SKM-1 (cell line): Measurements from ENCODE around the gene CEP76.
"Not testable (repeated sequence)": the region's sequence is repeated elsewhere in the genome, so short reads cannot be mapped to it uniquely, and the experiment has no call there.

ENCODE experiments used
- DNase-seq: peaks from one replicate; lab custom pipeline; 2025; ENCODE audit not compliant: unreplicated experiment; lab: John Stamatoyannopoulos, UW

Gene CEP76

DNA sequence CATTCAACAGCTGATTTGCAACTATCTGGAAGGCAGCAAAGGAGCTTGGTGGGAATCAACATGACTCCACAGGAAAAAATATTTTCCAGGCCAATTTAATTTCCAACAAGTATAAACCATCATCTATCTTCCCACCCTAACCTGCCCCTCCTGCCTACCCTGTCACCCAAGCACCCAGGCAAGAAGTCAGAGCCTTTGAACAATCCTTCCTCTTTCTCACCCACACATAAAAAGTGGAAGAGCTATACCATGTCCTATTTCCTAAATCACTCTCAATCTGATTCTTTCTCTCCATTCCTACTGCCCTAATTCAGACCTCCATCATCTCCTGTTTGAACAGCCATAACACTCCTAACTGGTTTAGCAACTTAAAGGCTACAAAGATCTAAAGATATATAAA is 57.3 kb downstream of the CEP76 start:
- no peak for DNase-seq

DNA sequence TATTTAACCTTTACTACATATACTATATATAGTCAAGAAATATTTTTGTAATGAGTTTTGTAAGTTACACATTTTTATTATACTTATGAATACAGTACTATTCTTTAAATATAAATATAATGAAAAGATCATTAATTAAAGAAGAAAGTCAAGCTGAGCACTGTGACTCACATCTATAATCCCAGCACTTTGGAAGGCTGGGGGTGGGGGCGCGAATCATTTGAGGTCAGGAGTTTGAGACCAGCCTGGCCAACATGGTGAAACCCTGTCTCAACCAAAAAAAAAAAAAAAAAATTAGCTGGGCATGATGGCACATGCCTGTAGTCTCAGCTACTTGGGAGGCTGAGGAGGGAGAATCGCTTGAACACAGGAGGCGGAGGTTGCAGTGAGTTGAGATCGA is 58.8 kb downstream of the CEP76 start:
- DNase-seq = not testable (repeated sequence)

DNA sequence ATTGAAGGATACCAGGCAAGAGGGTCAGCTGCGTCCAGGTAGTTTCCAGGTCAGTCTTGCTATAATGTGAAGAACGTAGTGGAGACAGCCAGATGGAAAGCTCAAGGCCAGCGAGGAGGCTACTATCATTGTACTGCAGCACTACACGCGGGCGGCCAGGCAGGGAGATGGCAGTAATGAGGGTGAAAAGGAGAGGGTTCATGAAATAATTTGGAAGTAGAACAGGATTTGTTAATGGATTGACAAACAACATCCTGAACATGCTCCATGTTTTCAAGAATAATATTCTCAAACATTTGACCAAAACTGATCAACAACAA is 61.7 kb downstream of the CEP76 start:
- DNase-seq = no peak

DNA sequence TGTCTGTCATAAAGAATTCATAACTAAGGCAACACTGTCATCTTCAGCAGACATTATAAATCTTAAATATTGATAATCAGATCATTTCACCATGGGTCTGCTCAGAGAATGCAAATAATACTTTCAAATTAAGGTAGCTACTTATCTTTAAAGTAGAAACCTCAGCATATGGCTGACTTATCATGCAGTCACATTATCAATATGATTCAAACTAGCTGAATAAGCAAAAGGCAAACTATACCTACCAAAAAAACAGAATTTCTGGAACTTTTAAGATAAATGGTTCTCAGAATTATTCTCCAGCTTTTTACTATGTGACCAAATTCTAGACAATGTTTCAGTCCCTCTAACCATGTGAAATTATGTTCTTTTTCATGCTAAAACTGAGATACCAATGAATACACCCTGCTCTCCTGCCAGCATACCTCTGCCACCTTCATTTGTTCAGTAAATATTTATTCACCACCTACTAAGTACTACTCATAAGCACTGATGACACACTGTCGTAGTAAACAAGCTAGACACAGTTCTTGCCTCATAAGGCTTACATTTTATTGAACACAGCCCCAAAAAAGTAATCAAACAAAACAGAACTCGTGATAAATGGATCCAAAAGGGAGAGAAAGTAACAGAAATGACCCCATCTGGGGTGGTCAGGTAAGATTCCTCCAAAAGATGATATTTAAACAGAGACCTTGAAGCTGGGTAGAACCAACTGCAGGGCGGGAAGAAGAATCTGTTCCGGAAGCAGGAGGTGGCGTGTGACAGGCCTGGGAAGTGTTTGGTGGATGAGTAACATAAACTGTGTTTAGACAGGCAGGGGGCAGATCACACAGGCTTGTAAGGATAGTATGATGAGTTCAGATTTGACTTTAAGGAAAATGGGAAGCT is 62.3 kb downstream of the CEP76 start:
- no peak for DNase-seq

DNA sequence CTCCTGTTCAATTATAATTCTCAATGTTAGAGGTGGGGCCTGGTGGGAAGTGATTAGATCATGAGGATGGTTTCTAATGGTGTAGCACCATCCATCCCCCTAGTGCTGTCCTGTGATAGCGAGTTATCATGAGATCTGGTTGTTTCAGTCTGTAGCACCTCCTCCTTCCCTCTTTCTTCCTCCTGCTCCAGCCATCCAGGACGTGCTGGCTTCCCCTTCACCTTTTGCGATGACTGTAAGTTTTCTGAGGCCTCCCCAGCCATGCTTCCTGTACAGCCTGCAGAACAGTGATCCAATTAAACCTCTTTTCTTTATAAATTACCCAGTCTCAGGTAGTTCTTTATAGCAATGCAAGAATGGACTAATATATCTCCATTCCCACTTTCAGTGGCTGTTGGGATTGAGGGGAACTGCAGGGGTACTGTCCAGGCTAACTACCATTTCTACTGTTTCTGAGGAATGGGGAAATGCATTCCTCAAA is 63.8 kb downstream of the CEP76 start:
- no peak for DNase-seq

DNA sequence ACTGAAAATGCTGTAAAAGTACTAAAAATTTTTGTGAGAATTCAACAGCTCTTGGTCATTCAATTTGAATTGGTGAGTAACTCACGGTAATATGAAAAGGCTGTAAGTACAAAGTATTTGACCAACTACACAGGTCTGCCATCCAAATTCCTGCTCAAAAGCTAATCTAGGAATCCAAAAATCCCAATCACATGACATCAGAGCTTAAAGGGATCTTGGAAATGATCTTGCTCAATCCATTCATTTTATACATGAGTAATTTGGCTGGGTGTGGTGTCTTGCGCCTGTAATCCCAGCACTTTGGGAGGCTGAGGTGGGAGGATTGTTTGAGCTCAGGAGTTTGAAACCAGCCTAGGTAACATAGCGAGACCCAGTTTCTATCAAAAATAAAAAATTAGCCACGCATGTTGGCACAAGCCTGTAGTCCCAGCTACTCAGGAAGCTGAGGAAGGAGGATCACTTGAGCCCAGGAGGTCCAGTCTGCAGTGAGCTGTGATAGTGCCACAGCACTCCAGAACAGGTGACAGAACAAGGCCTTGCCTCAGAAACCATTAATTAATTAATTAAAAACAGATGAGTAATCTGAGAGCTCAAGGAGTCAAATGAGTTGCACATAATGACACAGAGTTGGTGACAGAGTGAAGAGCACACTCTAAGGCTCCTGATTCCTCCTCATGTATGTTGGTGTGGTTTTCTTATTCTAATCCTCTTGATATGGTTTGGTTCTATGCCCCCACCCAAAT is 64.5 kb downstream of the CEP76 start:
- no peak for DNase-seq

DNA sequence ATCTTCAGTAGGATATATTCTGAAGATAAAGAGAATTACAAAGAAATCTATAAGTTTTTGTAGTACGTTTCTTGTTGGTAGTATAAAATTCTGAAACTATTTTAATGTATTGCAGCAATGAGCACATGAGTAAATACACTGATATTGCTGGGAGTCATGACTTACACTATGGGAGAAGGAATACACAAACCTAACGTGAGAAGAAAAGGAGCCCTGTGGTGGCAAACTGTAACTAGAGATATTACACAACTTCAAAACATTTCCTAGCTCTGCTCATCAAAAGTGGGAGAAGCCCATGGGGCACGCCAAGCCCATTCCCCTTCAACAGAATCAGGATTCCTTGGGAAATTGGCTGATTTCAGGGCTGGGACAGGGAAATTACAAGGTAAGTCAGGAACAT is 65.1 kb downstream of the CEP76 start:
- no peak for DNase-seq

DNA sequence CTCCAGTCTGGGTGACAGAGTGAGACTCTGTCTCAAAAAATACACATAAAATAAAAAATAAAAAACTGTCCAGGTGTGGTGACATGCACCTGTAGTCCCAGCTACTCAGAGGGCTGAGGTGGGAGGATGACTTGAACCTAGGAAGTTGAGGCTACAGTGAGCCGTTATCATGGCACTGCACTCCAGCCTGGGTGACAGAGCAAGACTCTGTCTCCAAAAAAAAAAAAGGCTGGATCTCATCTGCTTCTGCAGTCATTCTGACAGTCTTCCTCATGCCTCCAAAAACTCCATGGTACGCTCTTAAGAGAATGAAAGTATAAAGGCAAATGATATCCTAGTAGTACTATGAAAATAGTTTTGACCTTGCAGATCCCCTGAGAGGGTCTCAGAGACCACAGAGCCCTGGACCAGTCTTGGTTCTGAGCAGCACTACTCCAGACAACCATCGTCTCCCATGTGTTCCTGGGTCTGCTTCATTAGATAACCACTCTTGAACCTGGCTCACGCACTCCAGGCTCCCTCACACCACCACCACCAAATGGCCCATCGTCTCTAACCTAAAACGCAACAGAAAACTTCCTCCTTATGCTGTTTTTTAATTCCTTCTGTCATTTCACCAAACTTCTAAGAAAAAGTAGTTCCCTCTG is 70.6 kb downstream of the CEP76 start:
- DNase-seq = no peak

DNA sequence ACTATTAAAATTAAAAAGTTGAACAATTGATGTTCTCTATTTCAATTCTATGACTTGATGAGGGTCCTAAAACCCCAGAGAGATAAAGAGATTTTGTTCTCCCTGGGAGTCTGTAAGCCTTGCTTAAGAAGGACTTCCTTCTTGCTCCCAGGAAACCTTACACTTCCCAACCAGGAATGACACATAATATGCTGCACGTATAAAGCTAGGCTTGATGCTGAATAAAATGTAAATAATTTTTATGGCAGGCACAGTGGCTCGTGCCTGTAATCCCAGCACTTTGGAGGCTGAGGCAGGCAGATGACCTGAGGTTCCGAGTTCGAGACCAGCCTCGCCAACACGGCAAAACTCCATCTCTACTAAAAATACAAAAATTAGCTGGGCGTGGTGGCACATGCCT is 72.4 kb downstream of the CEP76 start:
- no peak for DNase-seq

DNA sequence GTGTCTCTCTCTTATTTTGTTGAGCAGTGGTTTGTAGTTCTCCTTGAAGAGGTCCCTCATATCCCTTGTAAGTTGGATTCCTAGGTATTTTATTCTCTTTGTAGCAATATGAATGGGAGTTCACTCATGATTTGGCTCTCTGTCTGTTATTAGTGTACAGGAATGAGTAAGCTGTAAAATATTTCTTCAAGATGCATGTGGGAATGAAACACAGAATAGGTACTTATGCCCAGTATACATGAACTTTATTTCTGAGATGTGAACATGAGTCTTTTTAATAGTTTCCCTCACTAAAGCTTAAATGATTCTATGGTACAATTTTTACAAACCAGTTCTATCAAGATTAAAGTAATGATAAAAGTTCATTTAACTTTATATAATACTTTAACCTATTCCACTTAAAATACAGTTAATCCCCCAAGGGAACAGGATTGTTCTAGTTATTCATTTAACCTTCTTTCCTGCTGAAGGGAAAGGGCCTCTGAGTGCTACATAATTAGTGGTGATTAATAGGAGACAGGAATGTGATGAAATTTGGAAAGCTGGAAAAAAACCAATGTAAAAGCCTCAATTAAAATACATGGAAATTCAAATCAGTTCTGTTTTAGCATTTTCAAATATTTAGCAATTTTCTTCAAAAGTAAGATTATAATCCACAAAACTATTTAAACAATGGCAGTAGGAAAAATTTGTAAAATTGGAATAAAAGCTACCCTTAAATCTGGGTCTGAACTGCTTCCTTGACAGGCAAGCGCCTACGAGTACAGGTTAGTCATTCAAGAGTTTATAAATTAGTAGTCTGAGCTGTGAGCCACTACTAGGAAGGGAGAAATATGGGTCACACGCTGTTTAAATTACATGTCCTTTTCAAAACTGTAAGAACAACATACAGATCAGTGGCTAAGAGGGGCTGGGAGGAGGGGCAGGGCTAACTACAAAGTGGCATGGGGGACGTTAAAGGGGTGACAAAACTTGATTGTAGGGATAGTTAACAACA is 73.5 kb downstream of the CEP76 start:
- DNase-seq = no peak

DNA sequence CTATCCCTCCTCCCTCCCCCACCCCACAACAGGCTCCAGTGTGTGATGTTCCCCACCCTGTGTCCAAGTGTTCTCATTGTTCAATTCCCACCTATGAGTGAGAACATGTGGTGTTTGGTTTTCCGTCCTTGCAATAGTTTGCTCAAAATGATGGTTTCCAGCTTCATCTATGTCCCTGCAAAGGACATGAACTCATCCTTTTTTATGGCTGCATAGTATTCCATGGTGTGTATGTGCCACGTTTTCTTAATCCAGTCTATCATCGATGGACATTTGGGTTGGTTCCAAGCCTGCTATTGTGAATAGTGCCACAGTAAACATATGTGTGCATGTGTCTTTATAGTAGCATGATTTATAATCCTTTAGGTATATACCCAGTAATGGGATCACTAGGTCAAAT is 75.3 kb downstream of the CEP76 start:
- DNase-seq = not testable (repeated sequence)

DNA sequence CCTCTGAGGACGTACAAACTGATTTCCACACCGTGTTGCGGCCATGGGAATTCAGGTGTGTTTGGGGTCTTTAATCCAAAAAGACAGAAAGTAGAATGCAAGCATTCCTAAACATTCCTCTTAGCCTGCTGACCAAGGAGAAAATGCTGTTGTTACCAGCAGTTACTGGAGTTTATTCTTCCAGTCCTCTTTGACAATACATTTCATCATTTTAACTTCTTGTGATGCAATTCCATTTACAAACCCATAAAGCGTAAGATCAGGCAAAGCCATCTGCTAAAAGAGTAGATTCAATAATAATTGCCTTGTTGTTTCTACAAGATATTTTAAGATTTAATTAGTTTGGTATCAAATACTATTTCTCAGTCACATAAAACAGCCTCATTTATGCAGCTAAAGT is 77.3 kb downstream of the CEP76 start:
- DNase-seq = no peak
